GM19468 (cell line): ENCODE results near the gene EEFSEC.

Source experiments
- ATAC-seq: cut with Tn5 transposase; IDR thresholded peaks from one replicate; pipeline ENCODE4 v1.9.1; 2021; ENCODE audit warnings: mild to moderate bottlenecking, moderate library complexity, moderate number of reproducible peaks; ENCODE audit not compliant: unreplicated experiment; ENCODE audit errors: extremely low read depth

The EEFSEC gene

GRCh38 chr3:128281461-128282367, 128.4 kb downstream of the EEFSEC start:
- ATAC-seq = no peak

- ATAC-seq = no peak
Observed at GRCh38 chr3:128282380-128283196, 129.3 kb downstream of the EEFSEC start.

- ATAC-seq = no peak
Observed at GRCh38 chr3:128283421-128283820, 130.1 kb downstream of the EEFSEC start.

- no peak for ATAC-seq
Observed at GRCh38 chr3:128285042-128285966, 132.0 kb downstream of the EEFSEC start.

- no peak for ATAC-seq
Observed at GRCh38 chr3:128285967-128286321, 132.7 kb downstream of the EEFSEC start.

- no peak for ATAC-seq
Observed at GRCh38 chr3:128286691-128287090, 133.4 kb downstream of the EEFSEC start.

GRCh38 chr3:128287216-128287615, 133.9 kb downstream of the EEFSEC start:
- ATAC-seq = no peak

- ATAC-seq = no peak
Observed at GRCh38 chr3:128289534-128289933, 136.3 kb downstream of the EEFSEC start.

- no peak for ATAC-seq
Observed at GRCh38 chr3:128290484-128290883, 137.2 kb downstream of the EEFSEC start.

- no peak for ATAC-seq
Observed at GRCh38 chr3:128293930-128294329, 140.6 kb downstream of the EEFSEC start.

GRCh38 chr3:128294999-128295468, 141.8 kb downstream of the EEFSEC start:
- ATAC-seq = no peak

GRCh38 chr3:128296469-128297251, 143.4 kb downstream of the EEFSEC start:
- ATAC-seq = no peak

- ATAC-seq = no peak
Observed at GRCh38 chr3:128297401-128298138, 144.3 kb downstream of the EEFSEC start.

- no peak for ATAC-seq
Observed at GRCh38 chr3:128301186-128302023, 148.1 kb downstream of the EEFSEC start.

GRCh38 chr3:128306481-128306880, 153.2 kb downstream of the EEFSEC start:
- ATAC-seq = no peak

- no peak for ATAC-seq
Observed at GRCh38 chr3:128307029-128307633, 153.8 kb downstream of the EEFSEC start.

GRCh38 chr3:128307781-128308469, 154.6 kb downstream of the EEFSEC start:
- ATAC-seq = no peak
